Measurements from ENCODE around the gene PDIA4. TPM values are rescaled to one million over a fixed set of nuclear protein-coding genes. Genes with fewer than 3 reads are reported as not detected.

The PDIA4 gene
- total and polyA plus RNA-seq, 2 of the 8 experiments (the other 6 are each of a cell fraction or from before 2014, with no cell fraction given): 119 to 303 TPM

DNA sequence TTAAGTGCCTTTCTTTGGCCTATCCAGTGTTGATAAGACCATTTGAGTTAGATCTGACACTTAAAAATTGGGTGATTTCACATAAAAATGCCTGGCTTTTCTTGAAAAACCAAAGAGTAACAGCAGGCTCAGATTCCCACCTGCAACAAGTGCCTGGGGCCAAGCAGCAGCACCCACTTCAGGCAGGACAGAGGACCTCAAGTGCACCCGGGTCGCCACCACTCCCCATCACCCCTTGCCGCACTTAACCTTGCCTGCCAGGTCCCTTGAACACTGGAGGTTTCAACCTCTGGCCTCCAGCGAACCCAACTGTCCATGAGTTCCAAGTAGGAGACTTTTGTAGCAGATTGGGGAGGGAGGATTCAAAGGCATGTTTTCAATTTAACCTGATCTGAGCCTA is 30.8 kb downstream of the PDIA4 start (continued):
- TF ChIP-seq, protein P1, sequence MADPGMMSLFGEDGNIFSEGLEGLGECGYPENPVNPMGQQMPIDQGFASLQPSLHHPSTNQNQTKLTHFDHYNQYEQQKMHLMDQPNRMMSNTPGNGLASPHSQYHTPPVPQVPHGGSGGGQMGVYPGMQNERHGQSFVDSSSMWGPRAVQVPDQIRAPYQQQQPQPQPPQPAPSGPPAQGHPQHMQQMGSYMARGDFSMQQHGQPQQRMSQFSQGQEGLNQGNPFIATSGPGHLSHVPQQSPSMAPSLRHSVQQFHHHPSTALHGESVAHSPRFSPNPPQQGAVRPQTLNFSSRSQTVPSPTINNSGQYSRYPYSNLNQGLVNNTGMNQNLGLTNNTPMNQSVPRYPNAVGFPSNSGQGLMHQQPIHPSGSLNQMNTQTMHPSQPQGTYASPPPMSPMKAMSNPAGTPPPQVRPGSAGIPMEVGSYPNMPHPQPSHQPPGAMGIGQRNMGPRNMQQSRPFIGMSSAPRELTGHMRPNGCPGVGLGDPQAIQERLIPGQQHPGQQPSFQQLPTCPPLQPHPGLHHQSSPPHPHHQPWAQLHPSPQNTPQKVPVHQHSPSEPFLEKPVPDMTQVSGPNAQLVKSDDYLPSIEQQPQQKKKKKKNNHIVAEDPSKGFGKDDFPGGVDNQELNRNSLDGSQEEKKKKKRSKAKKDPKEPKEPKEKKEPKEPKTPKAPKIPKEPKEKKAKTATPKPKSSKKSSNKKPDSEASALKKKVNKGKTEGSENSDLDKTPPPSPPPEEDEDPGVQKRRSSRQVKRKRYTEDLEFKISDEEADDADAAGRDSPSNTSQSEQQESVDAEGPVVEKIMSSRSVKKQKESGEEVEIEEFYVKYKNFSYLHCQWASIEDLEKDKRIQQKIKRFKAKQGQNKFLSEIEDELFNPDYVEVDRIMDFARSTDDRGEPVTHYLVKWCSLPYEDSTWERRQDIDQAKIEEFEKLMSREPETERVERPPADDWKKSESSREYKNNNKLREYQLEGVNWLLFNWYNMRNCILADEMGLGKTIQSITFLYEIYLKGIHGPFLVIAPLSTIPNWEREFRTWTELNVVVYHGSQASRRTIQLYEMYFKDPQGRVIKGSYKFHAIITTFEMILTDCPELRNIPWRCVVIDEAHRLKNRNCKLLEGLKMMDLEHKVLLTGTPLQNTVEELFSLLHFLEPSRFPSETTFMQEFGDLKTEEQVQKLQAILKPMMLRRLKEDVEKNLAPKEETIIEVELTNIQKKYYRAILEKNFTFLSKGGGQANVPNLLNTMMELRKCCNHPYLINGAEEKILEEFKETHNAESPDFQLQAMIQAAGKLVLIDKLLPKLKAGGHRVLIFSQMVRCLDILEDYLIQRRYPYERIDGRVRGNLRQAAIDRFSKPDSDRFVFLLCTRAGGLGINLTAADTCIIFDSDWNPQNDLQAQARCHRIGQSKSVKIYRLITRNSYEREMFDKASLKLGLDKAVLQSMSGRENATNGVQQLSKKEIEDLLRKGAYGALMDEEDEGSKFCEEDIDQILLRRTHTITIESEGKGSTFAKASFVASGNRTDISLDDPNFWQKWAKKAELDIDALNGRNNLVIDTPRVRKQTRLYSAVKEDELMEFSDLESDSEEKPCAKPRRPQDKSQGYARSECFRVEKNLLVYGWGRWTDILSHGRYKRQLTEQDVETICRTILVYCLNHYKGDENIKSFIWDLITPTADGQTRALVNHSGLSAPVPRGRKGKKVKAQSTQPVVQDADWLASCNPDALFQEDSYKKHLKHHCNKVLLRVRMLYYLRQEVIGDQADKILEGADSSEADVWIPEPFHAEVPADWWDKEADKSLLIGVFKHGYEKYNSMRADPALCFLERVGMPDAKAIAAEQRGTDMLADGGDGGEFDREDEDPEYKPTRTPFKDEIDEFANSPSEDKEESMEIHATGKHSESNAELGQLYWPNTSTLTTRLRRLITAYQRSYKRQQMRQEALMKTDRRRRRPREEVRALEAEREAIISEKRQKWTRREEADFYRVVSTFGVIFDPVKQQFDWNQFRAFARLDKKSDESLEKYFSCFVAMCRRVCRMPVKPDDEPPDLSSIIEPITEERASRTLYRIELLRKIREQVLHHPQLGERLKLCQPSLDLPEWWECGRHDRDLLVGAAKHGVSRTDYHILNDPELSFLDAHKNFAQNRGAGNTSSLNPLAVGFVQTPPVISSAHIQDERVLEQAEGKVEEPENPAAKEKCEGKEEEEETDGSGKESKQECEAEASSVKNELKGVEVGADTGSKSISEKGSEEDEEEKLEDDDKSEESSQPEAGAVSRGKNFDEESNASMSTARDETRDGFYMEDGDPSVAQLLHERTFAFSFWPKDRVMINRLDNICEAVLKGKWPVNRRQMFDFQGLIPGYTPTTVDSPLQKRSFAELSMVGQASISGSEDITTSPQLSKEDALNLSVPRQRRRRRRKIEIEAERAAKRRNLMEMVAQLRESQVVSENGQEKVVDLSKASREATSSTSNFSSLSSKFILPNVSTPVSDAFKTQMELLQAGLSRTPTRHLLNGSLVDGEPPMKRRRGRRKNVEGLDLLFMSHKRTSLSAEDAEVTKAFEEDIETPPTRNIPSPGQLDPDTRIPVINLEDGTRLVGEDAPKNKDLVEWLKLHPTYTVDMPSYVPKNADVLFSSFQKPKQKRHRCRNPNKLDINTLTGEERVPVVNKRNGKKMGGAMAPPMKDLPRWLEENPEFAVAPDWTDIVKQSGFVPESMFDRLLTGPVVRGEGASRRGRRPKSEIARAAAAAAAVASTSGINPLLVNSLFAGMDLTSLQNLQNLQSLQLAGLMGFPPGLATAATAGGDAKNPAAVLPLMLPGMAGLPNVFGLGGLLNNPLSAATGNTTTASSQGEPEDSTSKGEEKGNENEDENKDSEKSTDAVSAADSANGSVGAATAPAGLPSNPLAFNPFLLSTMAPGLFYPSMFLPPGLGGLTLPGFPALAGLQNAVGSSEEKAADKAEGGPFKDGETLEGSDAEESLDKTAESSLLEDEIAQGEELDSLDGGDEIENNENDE (IDR thresholded peaks at IDR 0.05; ENCODE audit: insufficient replicate concordance, low read length): no peak
- TF ChIP-seq, protein P2, sequence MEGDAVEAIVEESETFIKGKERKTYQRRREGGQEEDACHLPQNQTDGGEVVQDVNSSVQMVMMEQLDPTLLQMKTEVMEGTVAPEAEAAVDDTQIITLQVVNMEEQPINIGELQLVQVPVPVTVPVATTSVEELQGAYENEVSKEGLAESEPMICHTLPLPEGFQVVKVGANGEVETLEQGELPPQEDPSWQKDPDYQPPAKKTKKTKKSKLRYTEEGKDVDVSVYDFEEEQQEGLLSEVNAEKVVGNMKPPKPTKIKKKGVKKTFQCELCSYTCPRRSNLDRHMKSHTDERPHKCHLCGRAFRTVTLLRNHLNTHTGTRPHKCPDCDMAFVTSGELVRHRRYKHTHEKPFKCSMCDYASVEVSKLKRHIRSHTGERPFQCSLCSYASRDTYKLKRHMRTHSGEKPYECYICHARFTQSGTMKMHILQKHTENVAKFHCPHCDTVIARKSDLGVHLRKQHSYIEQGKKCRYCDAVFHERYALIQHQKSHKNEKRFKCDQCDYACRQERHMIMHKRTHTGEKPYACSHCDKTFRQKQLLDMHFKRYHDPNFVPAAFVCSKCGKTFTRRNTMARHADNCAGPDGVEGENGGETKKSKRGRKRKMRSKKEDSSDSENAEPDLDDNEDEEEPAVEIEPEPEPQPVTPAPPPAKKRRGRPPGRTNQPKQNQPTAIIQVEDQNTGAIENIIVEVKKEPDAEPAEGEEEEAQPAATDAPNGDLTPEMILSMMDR (IDR thresholded peaks at IDR 0.05; ENCODE audit: control extremely low read depth in 1 of 3, insufficient read depth in 1 of 3, low read depth in 1 of 3, low read length in 3 of 3): peak in 1 of 3 experiments; percentile 24; a peak in 1 of 4 replicates
